Epithelial cell of proximal tubule (primary cell): ENCODE results near the gene SEMA5A. TPM values are rescaled to one million over a fixed set of nuclear protein-coding genes. Genes with fewer than 3 reads are reported as not detected.

Source experiments
- DNase-seq: peaks from one replicate; pipeline ENCODE4 v3.0.0-alpha.2; 2011; ENCODE audit warnings: low read depth
- H3K4me3 ChIP-seq: 2 replicates; pipeline ENCODE4 v1.5.1; 2011; ENCODE audit warnings: low read depth, mild to moderate bottlenecking, low read length
- CTCF ChIP-seq: conservative IDR thresholded peaks from 2 replicates; pipeline ENCODE4 v1.5.1; 2012; ENCODE audit warnings: low read depth, mild to moderate bottlenecking, low read length
- total RNA-seq: library from RNA; depleted of rRNA; stranded (reverse); fragments of >200 nt; gene quantifications from 2 replicates; pipeline ENCODE4 v1.2.3, GENCODE V29; 2015

SEMA5A gene
- total RNA-seq, 1 donor from 2014 or later, result 4.0 TPM

DNA sequence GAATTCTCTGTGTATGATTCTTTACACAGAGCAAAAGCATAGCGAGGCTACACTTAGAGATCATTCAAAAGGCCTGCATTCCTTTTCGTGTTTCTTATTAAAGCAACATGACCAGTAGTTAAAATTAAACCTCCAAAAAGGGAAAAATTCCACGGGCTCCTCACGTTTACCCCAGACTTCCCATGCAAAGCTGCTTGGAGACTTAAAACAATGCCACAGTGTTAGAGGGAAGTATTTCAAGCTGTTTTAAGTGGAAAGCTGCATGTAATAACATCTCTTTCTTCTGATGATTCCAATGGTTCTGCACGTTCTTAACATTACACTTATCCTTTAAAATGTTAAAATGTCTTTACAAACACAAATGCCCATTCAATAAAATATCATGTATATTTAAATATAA, 405.2 kb downstream of the SEMA5A start:
- no peak overlapping the region for H3K4me3 ChIP-seq
- no peak for TF ChIP-seq CTCF
- no peak for DNase-seq

GRCh38 chr5:9140202-9140601, 405.7 kb downstream of the SEMA5A start:
- TF ChIP-seq CTCF, result no peak
- no peak overlapping the region for H3K4me3 ChIP-seq
- DNase-seq, result no peak

DNA sequence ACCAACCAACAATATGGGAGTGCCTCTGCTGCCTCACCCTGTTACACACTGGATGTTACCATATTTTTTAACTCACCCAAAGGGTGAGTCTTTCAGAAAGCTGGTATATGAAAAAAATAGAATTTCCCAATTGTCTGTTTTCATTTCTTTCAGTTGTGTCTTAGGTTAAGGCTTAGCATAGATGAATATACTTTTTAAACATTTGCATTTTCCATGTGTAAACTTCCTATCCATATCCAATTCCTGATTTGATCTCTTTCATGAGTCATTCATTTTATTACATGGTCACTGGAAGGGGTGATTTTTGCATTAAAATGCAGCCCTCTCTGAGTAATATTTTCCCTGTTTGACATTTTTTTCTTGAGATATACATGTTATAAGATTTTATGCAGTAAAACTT, 406.5 kb downstream of the SEMA5A start:
- H3K4me3 ChIP-seq, result no peak overlapping the region
- DNase-seq, result no peak
- no peak for TF ChIP-seq CTCF

GRCh38 chr5:9128136-9128535, 417.7 kb downstream of the SEMA5A start:
- no peak for DNase-seq
- H3K4me3 ChIP-seq, result no peak overlapping the region
- TF ChIP-seq CTCF, result no peak

DNA sequence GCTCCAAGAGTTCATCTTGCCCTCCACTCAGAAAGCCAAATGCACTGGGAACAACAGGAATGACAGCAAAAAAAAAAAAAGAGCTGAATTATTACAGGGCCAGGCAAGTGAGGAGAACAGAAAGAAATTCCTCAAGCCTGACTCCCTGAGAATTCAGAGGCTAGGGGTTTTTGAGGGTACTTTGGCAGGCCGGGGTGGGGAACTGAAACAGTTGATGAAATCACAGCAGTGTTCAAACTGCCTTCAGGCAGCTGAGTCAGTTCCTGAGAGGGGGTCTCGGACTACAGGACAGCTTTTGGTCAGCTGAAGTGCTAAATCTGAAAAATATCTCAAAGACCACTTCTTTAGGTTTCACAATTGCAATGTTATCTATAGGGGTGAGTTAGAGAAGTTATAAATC, 419.4 kb downstream of the SEMA5A start:
- no peak for DNase-seq
- TF ChIP-seq CTCF, result no peak
- no peak overlapping the region for H3K4me3 ChIP-seq

GRCh38 chr5:9125852-9126251, 420.0 kb downstream of the SEMA5A start:
- no peak for TF ChIP-seq CTCF
- DNase-seq, result no peak
- no peak overlapping the region for H3K4me3 ChIP-seq

GRCh38 chr5:9124838-9125237, 421.0 kb downstream of the SEMA5A start:
- H3K4me3 ChIP-seq, result no peak overlapping the region
- no peak for DNase-seq
- no peak for TF ChIP-seq CTCF
